ENCODE data around the gene UTS2B. TPM values are rescaled to one million over a fixed set of nuclear protein-coding genes. Genes with fewer than 3 reads are reported as not detected.

Gene UTS2B
- total and polyA plus RNA-seq, 4 donors = 0.10 to 2.4 (median 0.31) TPM

- H3K9me3 ChIP-seq (ENCODE audit: control insufficient read depth in 4 of 4, insufficient read depth in 3 of 4, low read length in 3 of 4) = no peaks in the 10 kb centered on the region
- 94 to 100% methylated on average over 2 of the region's 2 CpGs for WGBS, 2 donors
- H3K36me3 ChIP-seq (ENCODE audit: control insufficient read depth in 4 of 4, insufficient read depth in 4 of 4, low read length in 4 of 4) = no peaks in the 10 kb centered on the region
- no peak for DNase-seq
- H3K4me3 ChIP-seq = no peak overlapping the region
- H3K9ac ChIP-seq (ENCODE audit: insufficient read depth in 1 of 2, low read length in 2 of 2) = no peak overlapping the region
- H3K27ac ChIP-seq (ENCODE audit: low read depth in 1 of 2, low read length in 1 of 2) = no peak overlapping the region
- no peaks in the 10 kb centered on the region for H3K27me3 ChIP-seq (ENCODE audit: control insufficient read depth in 3 of 3, insufficient read depth in 3 of 3, low read length in 2 of 3)
- no peak for ATAC-seq (ENCODE audit: insufficient read depth, low FRiP score)
- H3K4me1 ChIP-seq (ENCODE audit: control insufficient read depth in 5 of 5, insufficient read depth in 5 of 5, low read length in 5 of 5) = peaks cover 0 to 6% (median 6%) of the 10 kb centered on the region in 5 donors
- TF ChIP-seq, protein P1, sequence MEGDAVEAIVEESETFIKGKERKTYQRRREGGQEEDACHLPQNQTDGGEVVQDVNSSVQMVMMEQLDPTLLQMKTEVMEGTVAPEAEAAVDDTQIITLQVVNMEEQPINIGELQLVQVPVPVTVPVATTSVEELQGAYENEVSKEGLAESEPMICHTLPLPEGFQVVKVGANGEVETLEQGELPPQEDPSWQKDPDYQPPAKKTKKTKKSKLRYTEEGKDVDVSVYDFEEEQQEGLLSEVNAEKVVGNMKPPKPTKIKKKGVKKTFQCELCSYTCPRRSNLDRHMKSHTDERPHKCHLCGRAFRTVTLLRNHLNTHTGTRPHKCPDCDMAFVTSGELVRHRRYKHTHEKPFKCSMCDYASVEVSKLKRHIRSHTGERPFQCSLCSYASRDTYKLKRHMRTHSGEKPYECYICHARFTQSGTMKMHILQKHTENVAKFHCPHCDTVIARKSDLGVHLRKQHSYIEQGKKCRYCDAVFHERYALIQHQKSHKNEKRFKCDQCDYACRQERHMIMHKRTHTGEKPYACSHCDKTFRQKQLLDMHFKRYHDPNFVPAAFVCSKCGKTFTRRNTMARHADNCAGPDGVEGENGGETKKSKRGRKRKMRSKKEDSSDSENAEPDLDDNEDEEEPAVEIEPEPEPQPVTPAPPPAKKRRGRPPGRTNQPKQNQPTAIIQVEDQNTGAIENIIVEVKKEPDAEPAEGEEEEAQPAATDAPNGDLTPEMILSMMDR (IDR thresholded peaks at IDR 0.05; ENCODE audit: control extremely low read depth, extremely low read depth) = no peak
These were observed 5.4 kb downstream of the UTS2B start for GRCh38 chr3:191324936-191325335.

DNA sequence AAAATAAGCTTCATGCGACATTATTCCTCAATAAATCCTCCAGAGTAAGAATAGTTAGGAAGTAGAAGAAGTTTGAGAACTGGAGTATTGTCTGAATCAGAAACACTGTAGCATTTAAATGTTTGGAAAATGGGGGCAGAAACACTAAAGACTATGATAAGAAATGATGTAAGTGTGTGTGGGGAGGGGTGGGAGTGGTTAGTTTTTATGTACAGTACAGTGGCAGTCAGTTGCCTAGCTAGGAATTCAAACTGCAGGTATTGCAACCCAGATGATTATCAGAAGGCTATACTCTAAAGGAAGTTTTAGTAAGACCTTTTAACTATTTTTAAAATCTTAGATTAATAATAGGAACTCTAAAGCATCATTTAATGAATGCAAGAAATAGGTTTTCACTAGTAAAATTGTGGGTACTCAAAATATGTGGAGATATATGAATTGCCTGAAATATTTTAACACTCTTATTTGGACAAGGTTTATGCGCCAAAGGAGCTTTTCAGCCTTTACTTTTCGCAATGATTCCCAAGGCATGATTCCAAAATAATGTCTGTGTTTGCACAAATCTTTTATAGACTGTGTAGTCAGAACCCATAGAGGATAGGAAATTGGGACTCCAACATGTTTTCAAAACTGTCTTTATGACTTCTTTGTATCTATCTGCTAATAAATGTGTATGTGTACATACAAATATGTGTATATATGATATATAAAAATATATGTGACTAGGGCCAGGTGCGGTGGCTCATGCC, 9.1 kb downstream of the UTS2B start:
- ATAC-seq (ENCODE audit: insufficient read depth, low FRiP score) = no peak
- no peaks in the 10 kb centered on the region for H3K36me3 ChIP-seq (ENCODE audit: control insufficient read depth in 4 of 4, insufficient read depth in 4 of 4, low read length in 4 of 4)
- H3K9me3 ChIP-seq (ENCODE audit: control insufficient read depth in 4 of 4, insufficient read depth in 3 of 4, low read length in 3 of 4) = no peaks in the 10 kb centered on the region
- no peak overlapping the region for H3K27ac ChIP-seq (ENCODE audit: low read depth in 1 of 2, low read length in 1 of 2)
- 88 to 92% methylated on average over 4 of the region's 4 CpGs for WGBS, 2 donors
- H3K27me3 ChIP-seq (ENCODE audit: control insufficient read depth in 3 of 3, insufficient read depth in 3 of 3, low read length in 2 of 3) = no peaks in the 10 kb centered on the region
- H3K9ac ChIP-seq (ENCODE audit: insufficient read depth in 1 of 2, low read length in 2 of 2) = no peak overlapping the region
- no peak overlapping the region for H3K4me3 ChIP-seq
- peaks cover 0 to 2% (median 0%) of the 10 kb centered on the region in 5 donors for H3K4me1 ChIP-seq (ENCODE audit: control insufficient read depth in 5 of 5, insufficient read depth in 5 of 5, low read length in 5 of 5)
- TF ChIP-seq, protein P1 (IDR thresholded peaks at IDR 0.05; ENCODE audit: control extremely low read depth, extremely low read depth) = no peak
- DNase-seq = no peak

- DNase-seq (no peak), ATAC-seq (ENCODE audit: insufficient read depth, low FRiP score) (no peak)
- Histone ChIP-seq H3K27ac (ENCODE audit: low read depth in 1 of 2, low read length in 1 of 2) (no peak overlapping the region), H3K4me3 (no peak overlapping the region), H3K36me3 (ENCODE audit: control insufficient read depth in 4 of 4, insufficient read depth in 4 of 4, low read length in 4 of 4) (no peaks in the 10 kb centered on the region), H3K9me3 (ENCODE audit: control insufficient read depth in 4 of 4, insufficient read depth in 3 of 4, low read length in 3 of 4) (no peaks in the 10 kb centered on the region), H3K9ac (ENCODE audit: insufficient read depth in 1 of 2, low read length in 2 of 2) (no peak overlapping the region), H3K27me3 (ENCODE audit: control insufficient read depth in 3 of 3, insufficient read depth in 3 of 3, low read length in 2 of 3) (no peaks in the 10 kb centered on the region), H3K4me1 (ENCODE audit: control insufficient read depth in 5 of 5, insufficient read depth in 5 of 5, low read length in 5 of 5) (peaks cover 0 to 2% (median 0%) of the 10 kb centered on the region in 5 donors)
- TF ChIP-seq, protein P1 (IDR thresholded peaks at IDR 0.05; ENCODE audit: control extremely low read depth, extremely low read depth) = no peak
- WGBS, 2 donors = 86 to 94% methylated on average over 5 of the region's 5 CpGs
These were observed 10.0 kb downstream of the UTS2B start for GRCh38 chr3:191320316-191320715.

All from lung (tissue), 12 donors.